Osteocyte (in vitro differentiated cells): ENCODE data around the gene ANKRD33. TPM values are rescaled to one million over a fixed set of nuclear protein-coding genes. Genes with fewer than 3 reads are reported as not detected.

Source experiments
- DNase-seq: peaks from one replicate; pipeline ENCODE4 v3.0.0; 2021; ENCODE audit warnings: mixed read lengths; ENCODE audit not compliant: unreplicated experiment; ENCODE audit errors: extremely low spot score
- H3K27ac Mint-ChIP-seq: one replicate; pipeline ENCODE4 v1.8.0; 2021; ENCODE audit warnings: mild to moderate bottlenecking, mixed read lengths; ENCODE audit not compliant: unreplicated experiment
- H3K27me3 Mint-ChIP-seq: one replicate; pipeline ENCODE4 v1.8.0; 2021; ENCODE audit warnings: mixed read lengths; ENCODE audit not compliant: unreplicated experiment
- H3K36me3 Mint-ChIP-seq: one replicate; pipeline ENCODE4 v1.8.0; 2021; ENCODE audit warnings: mixed read lengths; ENCODE audit not compliant: unreplicated experiment
- H3K4me1 Mint-ChIP-seq: one replicate; pipeline ENCODE4 v1.8.0; 2021; ENCODE audit warnings: mixed read lengths; ENCODE audit not compliant: unreplicated experiment
- H3K4me3 Mint-ChIP-seq: one replicate; pipeline ENCODE4 v1.8.0; 2021; ENCODE audit warnings: mild to moderate bottlenecking, moderate library complexity, mixed read lengths; ENCODE audit not compliant: unreplicated experiment
- H3K9me3 Mint-ChIP-seq: one replicate; pipeline ENCODE4 v1.8.0; 2021; ENCODE audit warnings: mixed read lengths; ENCODE audit not compliant: unreplicated experiment
- total RNA-seq: library from RNA; stranded (reverse); gene quantifications from 2 replicates; pipeline ENCODE4 v1.2.1, GENCODE V29; 2021
- TF ChIP-seq, protein P1 (sequence below): fragments of 200-600 bp; sonication (generic); IDR thresholded peaks from 2 replicates; pipeline ENCODE4 v1.5.0; 2021; ENCODE audit warnings: antibody characterized with exemption, mild to moderate bottlenecking, moderate library complexity

Gene ANKRD33
- total RNA-seq, 1 donor from 2014 or later = not detected

- H3K36me3 Mint-ChIP-seq = no peaks in the 10 kb centered on the region
- H3K9me3 Mint-ChIP-seq = no peaks in the 10 kb centered on the region
- H3K27me3 Mint-ChIP-seq = peaks cover 13% of the 10 kb centered on the region
- peaks cover 49% of the 10 kb centered on the region for H3K4me1 Mint-ChIP-seq
- peak overlapping the region; percentile 65 for H3K4me3 Mint-ChIP-seq
- TF ChIP-seq, protein P1, sequence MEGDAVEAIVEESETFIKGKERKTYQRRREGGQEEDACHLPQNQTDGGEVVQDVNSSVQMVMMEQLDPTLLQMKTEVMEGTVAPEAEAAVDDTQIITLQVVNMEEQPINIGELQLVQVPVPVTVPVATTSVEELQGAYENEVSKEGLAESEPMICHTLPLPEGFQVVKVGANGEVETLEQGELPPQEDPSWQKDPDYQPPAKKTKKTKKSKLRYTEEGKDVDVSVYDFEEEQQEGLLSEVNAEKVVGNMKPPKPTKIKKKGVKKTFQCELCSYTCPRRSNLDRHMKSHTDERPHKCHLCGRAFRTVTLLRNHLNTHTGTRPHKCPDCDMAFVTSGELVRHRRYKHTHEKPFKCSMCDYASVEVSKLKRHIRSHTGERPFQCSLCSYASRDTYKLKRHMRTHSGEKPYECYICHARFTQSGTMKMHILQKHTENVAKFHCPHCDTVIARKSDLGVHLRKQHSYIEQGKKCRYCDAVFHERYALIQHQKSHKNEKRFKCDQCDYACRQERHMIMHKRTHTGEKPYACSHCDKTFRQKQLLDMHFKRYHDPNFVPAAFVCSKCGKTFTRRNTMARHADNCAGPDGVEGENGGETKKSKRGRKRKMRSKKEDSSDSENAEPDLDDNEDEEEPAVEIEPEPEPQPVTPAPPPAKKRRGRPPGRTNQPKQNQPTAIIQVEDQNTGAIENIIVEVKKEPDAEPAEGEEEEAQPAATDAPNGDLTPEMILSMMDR = no peak
- no peak for DNase-seq
- no peak overlapping the region for H3K27ac Mint-ChIP-seq
Observed at GRCh38 chr12:51864833-51865670, 22.9 kb upstream of the ANKRD33 start.

DNA sequence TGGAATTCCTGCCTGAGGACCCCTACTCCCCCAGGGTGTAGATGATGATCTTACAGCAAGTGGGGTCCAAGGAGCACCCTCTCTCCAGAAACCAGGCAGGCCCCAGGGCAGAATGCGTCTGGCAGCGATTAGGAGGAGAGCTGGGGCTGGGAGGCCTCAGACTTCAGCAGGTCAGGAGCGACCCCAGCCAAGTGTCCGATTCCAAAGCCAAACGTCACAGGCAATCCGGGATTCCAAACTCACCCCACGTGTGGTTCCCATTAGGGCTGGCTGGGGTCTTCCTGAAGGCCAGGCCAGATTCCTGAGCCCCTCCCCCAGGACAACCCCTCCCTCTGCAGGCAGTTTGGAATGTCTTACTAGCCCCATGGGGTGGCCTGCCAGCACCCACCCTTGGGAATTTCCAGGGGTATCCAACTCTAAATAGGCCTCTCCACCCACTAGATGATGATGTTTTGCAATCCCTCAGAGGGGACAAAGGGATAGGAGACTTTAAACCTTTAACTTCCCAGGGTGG lies 22.1 kb upstream of the ANKRD33 start:
- Mint-ChIP-seq H3K9me3 (no peaks in the 10 kb centered on the region), H3K27me3 (peaks cover 13% of the 10 kb centered on the region), H3K4me3 (no peak overlapping the region), H3K27ac (no peak overlapping the region), H3K36me3 (no peaks in the 10 kb centered on the region), H3K4me1 (peaks cover 55% of the 10 kb centered on the region)
- TF ChIP-seq, protein P1 = no peak
- no peak for DNase-seq

DNA sequence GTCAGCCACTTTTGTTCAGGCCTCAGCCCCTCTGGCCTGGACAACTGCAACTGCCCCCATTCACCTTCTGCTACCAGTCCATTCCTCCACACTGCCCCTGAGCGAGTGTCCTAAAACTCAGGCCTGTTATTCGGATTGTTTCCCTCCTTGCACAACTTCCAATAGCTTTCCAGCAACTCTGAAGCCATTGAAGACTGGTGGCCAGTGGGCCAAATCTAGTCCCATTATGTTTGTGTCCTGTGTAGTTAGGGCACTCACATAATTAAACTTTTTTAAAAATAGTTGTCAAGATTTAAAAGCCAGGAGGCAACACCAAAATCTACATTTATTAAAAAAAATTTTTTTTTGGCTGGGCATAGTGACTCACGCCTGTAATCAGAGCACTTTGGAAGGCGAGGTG lies 21.6 kb upstream of the ANKRD33 start:
- DNase-seq = no peak
- no peaks in the 10 kb centered on the region for H3K36me3 Mint-ChIP-seq
- H3K27ac Mint-ChIP-seq = no peak overlapping the region
- H3K4me3 Mint-ChIP-seq = no peak overlapping the region
- TF ChIP-seq, protein P1 = no peak
- H3K27me3 Mint-ChIP-seq = peaks cover 13% of the 10 kb centered on the region
- H3K4me1 Mint-ChIP-seq = peaks cover 58% of the 10 kb centered on the region
- H3K9me3 Mint-ChIP-seq = no peaks in the 10 kb centered on the region

DNA sequence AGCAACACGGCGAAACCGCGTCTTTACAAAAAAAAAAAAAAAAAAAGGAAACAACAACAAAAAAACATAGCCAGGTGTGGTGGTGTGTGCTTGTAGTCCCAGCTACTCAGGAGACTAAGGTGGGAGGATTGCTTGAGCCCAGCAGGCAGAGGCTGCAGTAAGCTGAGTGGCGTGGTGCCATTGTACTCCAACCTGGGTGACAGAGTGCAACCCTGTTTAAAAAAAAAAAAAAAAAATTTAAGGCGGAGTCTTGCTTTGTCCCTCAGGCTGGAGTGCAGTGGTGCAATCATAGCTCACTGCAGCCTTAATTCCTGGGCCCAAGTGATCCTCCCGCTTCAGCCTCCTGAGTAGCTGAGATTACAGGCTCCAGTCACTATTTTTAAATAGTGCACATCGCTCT lies 21.1 kb upstream of the ANKRD33 start:
- H3K4me3 Mint-ChIP-seq = no peak overlapping the region

GRCh38 chr12:51867371-51867770 lies 20.5 kb upstream of the ANKRD33 start:
- H3K9me3 Mint-ChIP-seq = no peaks in the 10 kb centered on the region
- H3K4me1 Mint-ChIP-seq = peaks cover 58% of the 10 kb centered on the region
- H3K27ac Mint-ChIP-seq = no peak overlapping the region
- peaks cover 5% of the 10 kb centered on the region for H3K27me3 Mint-ChIP-seq
- TF ChIP-seq, protein P1 = no peak
- no peaks in the 10 kb centered on the region for H3K36me3 Mint-ChIP-seq
- no peak for DNase-seq
- H3K4me3 Mint-ChIP-seq = no peak overlapping the region

More for the DNA sequence above, 21.1 kb upstream of the ANKRD33 start:
- no peaks in the 10 kb centered on the region for H3K36me3 Mint-ChIP-seq
- DNase-seq = no peak
- peaks cover 9% of the 10 kb centered on the region for H3K27me3 Mint-ChIP-seq
- TF ChIP-seq, protein P1 = no peak
- H3K27ac Mint-ChIP-seq = no peak overlapping the region
- peaks cover 58% of the 10 kb centered on the region for H3K4me1 Mint-ChIP-seq
- no peaks in the 10 kb centered on the region for H3K9me3 Mint-ChIP-seq
